Measurements from ENCODE around the gene LYPD5.

The LYPD5 gene

GRCh38 chr19:43782689-43783231 lies 19.5 kb downstream of the LYPD5 start:
- H3K4me3 ChIP-seq (ENCODE audit: low read depth, low read length): peak overlapping the region; percentile 53
- no peak for TF ChIP-seq CTCF (IDR thresholded peaks at IDR 0.05; ENCODE audit: insufficient read depth, low read depth, low read length, missing control alignments)
- DNase-seq (ENCODE audit: low read depth): peak; percentile 66

- peak overlapping the region; percentile 53 for H3K4me3 ChIP-seq (ENCODE audit: low read depth, low read length)
- TF ChIP-seq CTCF (IDR thresholded peaks at IDR 0.05; ENCODE audit: insufficient read depth, low read depth, low read length, missing control alignments): no peak
- no peak for DNase-seq (ENCODE audit: low read depth)
Measured at GRCh38 chr19:43782311-43782660, 20.0 kb downstream of the LYPD5 start.

- no peak for TF ChIP-seq CTCF (IDR thresholded peaks at IDR 0.05; ENCODE audit: insufficient read depth, low read depth, low read length, missing control alignments)
- peak; percentile 39 for DNase-seq (ENCODE audit: low read depth)
- H3K4me3 ChIP-seq (ENCODE audit: low read depth, low read length): peak overlapping the region; percentile 53
Measured at GRCh38 chr19:43781630-43782310, 20.5 kb downstream of the LYPD5 start.

- no peak for TF ChIP-seq CTCF (IDR thresholded peaks at IDR 0.05; ENCODE audit: insufficient read depth, low read depth, low read length, missing control alignments)
- peak within 1 kb of the TSS; percentile 53 for H3K4me3 ChIP-seq (ENCODE audit: low read depth, low read length)
- peak; percentile 82 for DNase-seq (ENCODE audit: low read depth)
Measured at GRCh38 chr19:43780706-43781525, 21.3 kb downstream of the LYPD5 start, which contains the start of gene KCNN4. Gene KCNN4 (minus strand): TSS chr19:43780973. CDS start chr19:43780861, 112 bp downstream.

GRCh38 chr19:43779820-43780219 lies 22.4 kb downstream of the LYPD5 start:
- peak overlapping the region; percentile 53 for H3K4me3 ChIP-seq (ENCODE audit: low read depth, low read length)
- peak; percentile 41 for TF ChIP-seq CTCF (IDR thresholded peaks at IDR 0.05; ENCODE audit: insufficient read depth, low read depth, low read length, missing control alignments)
- peak; percentile 60 for DNase-seq (ENCODE audit: low read depth)

GRCh38 chr19:43779147-43779819 lies 23.0 kb downstream of the LYPD5 start:
- H3K4me3 ChIP-seq (ENCODE audit: low read depth, low read length): peak overlapping the region; percentile 53
- DNase-seq (ENCODE audit: low read depth): no peak
- TF ChIP-seq CTCF (IDR thresholded peaks at IDR 0.05; ENCODE audit: insufficient read depth, low read depth, low read length, missing control alignments): no peak
